HFFc6 (cell line): Measurements from ENCODE around the gene BRD4. TPM values are rescaled to one million over a fixed set of nuclear protein-coding genes. Genes with fewer than 3 reads are reported as not detected.

ENCODE experiments used
- DNase-seq: peaks from one replicate; pipeline ENCODE4 v3.0.0-alpha.2; 2018
- H3K27ac Mint-ChIP-seq: 2 replicates; pipeline ENCODE4 v1.8.0; 2020; ENCODE audit warnings: mild to moderate bottlenecking, mixed read lengths
- H3K27me3 Mint-ChIP-seq: 2 replicates; pipeline ENCODE4 v1.8.0; 2021; ENCODE audit warnings: mild to moderate bottlenecking, moderate library complexity, mixed read lengths; ENCODE audit not compliant: insufficient read depth
- H3K36me3 Mint-ChIP-seq: 2 replicates; pipeline ENCODE4 v1.8.0; 2021; ENCODE audit warnings: low read depth, mixed read lengths
- H3K4me1 Mint-ChIP-seq: 2 replicates; pipeline ENCODE4 v1.8.0; 2020; ENCODE audit warnings: low read depth, mixed read lengths
- H3K4me3 Mint-ChIP-seq: 2 replicates; pipeline ENCODE4 v1.8.0; 2020; ENCODE audit warnings: mild to moderate bottlenecking, moderate library complexity, mixed read lengths
- H3K9me3 Mint-ChIP-seq: 2 replicates; pipeline ENCODE4 v1.8.0; 2020; ENCODE audit warnings: mild to moderate bottlenecking, mixed read lengths
- total RNA-seq, 6 experiments: library from RNA; stranded (reverse); fragmentation: NEBNext Ultra II Directional; extraction: Animal tissue kit (Norgen Biotek cat#: 25700); gene quantifications; 2 replicates in 1 of 6; 3 replicates in 5 of 6; pipeline ENCODE4 v1.2.3, GENCODE V29; 2021
- TF ChIP-seq, protein P1 (sequence below): fragments of 200-600 bp; sonication (generic); IDR thresholded peaks from 2 replicates; pipeline ENCODE4 v1.5.0; 2021; ENCODE audit warnings: antibody characterized with exemption, mild to moderate bottlenecking

The BRD4 gene
- total RNA-seq, 6 experiments from 2014 or later, result 74.9 to 85.2 (median 81.5) TPM

DNA sequence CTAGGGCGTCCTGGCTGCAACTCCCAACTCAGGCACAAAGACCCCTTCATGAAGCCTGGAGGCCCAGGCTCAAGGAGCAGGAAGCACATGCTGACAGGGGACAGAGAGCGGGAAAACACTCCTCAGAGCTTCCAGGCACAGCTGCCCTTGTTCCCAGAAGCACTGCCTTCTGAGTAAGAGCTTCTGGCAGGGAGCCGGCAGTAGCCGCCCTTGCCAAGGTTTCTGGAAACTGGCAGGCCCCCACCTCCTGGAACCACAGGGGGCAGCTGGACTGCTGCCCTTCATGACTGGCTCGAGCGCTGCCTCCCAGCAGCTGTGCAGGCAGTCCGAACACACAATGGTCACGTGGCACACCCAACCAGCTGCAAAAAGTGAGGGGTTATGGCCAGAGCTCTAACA, 66.5 kb downstream of the BRD4 start:
- H3K36me3 Mint-ChIP-seq, result peaks cover 34% of the 10 kb centered on the region
- peak overlapping the region; percentile 67 for H3K27ac Mint-ChIP-seq

DNA sequence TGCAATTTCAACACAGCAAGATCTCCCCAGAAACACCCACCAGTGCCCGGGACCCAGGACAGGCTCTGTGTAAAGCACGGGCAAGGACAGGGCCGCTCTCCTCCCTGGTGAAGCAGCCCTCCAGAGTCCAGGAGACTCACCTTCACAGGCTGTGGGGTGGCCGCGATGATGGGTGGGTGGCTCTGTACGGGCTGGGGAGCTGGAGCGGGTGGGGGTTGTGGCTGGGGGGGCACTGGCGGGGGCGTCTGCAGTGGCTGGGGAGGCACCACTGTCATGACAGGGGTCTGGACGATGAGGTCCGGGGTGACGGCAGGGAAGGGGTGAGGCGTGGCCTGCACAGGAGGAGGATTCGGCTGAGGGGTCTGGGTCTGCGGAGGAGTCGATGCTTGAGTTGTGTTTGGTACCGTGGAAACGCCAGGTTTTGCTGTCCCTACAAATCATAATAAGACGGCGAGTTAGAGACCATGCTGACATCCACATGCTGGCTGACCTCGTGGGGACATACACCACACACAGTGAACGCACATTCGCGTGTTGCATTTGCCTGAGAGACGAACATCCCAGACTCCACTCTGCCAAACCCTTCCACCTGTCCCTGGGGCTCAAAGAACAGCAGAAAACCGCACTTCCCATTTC, 67.0 kb downstream of the BRD4 start:
- Mint-ChIP-seq H3K36me3 (peaks cover 35% of the 10 kb centered on the region), H3K4me1 (peaks cover 45% of the 10 kb centered on the region), H3K9me3 (no peaks in the 10 kb centered on the region), H3K27ac (peak overlapping the region; percentile 67), H3K4me3 (no peak overlapping the region), H3K27me3 (peaks cover 1% of the 10 kb centered on the region)
- DNase-seq, result no peak
- TF ChIP-seq, protein P1, sequence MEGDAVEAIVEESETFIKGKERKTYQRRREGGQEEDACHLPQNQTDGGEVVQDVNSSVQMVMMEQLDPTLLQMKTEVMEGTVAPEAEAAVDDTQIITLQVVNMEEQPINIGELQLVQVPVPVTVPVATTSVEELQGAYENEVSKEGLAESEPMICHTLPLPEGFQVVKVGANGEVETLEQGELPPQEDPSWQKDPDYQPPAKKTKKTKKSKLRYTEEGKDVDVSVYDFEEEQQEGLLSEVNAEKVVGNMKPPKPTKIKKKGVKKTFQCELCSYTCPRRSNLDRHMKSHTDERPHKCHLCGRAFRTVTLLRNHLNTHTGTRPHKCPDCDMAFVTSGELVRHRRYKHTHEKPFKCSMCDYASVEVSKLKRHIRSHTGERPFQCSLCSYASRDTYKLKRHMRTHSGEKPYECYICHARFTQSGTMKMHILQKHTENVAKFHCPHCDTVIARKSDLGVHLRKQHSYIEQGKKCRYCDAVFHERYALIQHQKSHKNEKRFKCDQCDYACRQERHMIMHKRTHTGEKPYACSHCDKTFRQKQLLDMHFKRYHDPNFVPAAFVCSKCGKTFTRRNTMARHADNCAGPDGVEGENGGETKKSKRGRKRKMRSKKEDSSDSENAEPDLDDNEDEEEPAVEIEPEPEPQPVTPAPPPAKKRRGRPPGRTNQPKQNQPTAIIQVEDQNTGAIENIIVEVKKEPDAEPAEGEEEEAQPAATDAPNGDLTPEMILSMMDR, result no peak

More for the DNA sequence above, 66.5 kb downstream of the BRD4 start:
- Mint-ChIP-seq H3K27me3 (no peaks in the 10 kb centered on the region; the same call in 1 of the 2 replicates), H3K9me3 (no peaks in the 10 kb centered on the region), H3K4me1 (peaks cover 45% of the 10 kb centered on the region), H3K4me3 (no peak overlapping the region)
- TF ChIP-seq, protein P1, result peak; percentile 45; the same call in 1 of the 2 replicates
- peak; percentile 89 for DNase-seq

DNA sequence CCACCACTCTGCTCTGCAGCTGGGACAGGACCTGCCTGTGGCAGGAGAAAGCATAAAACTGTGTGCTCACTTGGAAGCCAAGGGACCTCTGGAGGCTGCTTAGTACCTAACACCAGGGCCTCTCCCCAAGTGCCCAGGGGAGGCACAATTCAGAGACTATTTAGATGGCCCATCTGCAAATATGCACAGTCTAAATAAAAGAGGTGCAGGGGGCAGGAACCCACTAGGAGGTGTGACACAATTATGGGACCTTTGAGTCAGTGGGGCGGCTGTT, 67.5 kb downstream of the BRD4 start:
- DNase-seq, result no peak
- Mint-ChIP-seq H3K4me1 (peaks cover 44% of the 10 kb centered on the region), H3K36me3 (peaks cover 30% of the 10 kb centered on the region), H3K4me3 (no peak overlapping the region), H3K27me3 (peaks cover 2% of the 10 kb centered on the region), H3K27ac (no peak overlapping the region), H3K9me3 (no peaks in the 10 kb centered on the region)
- TF ChIP-seq, protein P1, result no peak

DNA sequence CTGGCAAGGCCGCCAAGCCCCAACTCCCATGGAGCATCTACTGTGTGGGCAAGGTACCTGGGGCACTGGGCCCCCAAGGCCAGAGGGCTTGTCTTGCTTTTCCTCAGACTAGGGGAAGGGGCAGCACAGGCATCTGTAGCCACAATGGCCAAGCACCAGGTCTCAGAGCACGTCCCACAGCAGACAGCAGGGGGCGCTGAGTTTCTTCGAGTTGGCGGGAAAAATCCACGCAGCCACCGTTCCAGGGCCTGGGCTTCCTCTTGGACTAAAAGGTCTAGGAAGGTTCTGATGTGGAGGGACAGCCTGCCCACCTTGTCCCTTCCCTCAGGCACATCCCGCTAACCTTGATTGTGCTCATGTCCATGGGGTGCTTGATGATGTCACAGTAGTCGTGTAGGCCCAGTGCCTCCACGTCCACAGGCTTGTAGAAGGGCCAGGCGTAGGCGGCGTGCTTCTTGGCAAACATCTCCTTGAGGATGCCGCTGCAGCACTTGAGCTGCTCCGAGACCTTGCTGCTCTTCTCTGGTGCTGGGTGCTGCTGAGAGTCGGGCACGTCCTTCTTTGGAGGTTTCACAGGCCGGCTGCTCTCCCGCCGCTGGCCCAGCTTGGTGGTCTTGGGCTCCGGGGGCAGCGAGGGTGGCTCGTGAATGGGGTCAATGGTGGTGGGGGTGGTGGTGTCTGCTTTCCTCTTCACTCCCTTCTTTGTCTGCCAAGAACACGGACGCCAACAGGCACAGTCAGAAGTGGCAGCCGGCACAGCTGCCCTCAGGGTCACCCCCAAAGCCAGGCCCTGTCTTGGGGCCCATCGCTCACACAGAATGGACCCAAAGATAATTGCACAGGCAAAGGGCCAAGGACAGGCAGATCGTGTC, 68.0 kb downstream of the BRD4 start:
- TF ChIP-seq, protein P1, result peak; percentile 92
- peaks cover 2% of the 10 kb centered on the region for H3K27me3 Mint-ChIP-seq
- peaks cover 38% of the 10 kb centered on the region for H3K4me1 Mint-ChIP-seq
- H3K9me3 Mint-ChIP-seq, result no peaks in the 10 kb centered on the region
- no peak overlapping the region for H3K4me3 Mint-ChIP-seq
- DNase-seq, result peak; percentile 50
- peak overlapping the region; percentile 51; the same call in 1 of the 2 replicates for H3K27ac Mint-ChIP-seq
- H3K36me3 Mint-ChIP-seq, result peaks cover 24% of the 10 kb centered on the region

DNA sequence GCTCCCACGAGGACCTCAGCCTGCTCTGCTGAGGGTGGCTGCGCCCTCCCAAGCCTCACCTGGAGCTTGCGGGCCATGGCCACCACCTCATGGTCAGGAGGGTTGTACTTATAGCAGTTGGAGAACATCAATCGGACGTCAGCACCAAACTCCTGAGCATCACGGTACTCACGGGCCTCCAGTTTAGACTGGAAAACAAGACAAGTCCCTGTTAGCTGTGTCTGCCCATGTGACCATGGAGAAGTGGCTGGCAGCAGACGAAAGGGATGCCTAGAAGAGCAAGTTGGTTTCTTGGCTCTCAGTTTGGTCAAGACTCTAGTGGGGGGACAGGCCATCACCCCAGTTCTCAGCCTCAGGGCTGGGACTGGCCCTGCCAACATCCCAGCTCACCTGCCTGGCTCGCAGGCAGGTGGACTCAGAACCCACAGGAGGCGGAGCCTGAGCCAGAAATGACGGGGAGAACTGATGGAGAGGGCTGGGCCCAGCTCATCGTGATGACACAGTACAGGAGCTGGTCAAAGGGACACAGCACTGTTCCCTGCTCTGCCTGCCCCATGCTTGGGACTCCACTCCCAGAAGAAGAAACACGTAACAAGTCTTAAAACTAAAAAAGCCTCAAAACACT, 68.9 kb downstream of the BRD4 start:
- no peak for DNase-seq
- Mint-ChIP-seq H3K27ac (no peak overlapping the region), H3K27me3 (peaks cover 2% of the 10 kb centered on the region), H3K4me1 (peaks cover 30% of the 10 kb centered on the region), H3K36me3 (peaks cover 23% of the 10 kb centered on the region; the same call in 1 of the 2 replicates), H3K4me3 (no peak overlapping the region), H3K9me3 (no peaks in the 10 kb centered on the region)
- TF ChIP-seq, protein P1, result no peak
